Left lung (tissue), 10 donors: ENCODE results near the gene UGT1A9. TPM values are rescaled to one million over a fixed set of nuclear protein-coding genes. Genes with fewer than 3 reads are reported as not detected.

Experiments
- ATAC-seq: fragments of 200-7000 bp; cut with Tn5 transposase; one replicate; pipeline ENCODE4 v1.9.1; 2020; ENCODE audit warnings: moderate library complexity
- DNase-seq, 4 donors: peaks; one replicate each; pipeline ENCODE4 v3.0.0-alpha.2; 2013 to 2020
- H3K27ac ChIP-seq, 2 donors: fragments of 200-600 bp; sonication (generic) in 1 of 2; one replicate each; pipeline versions ENCODE4 v1.5.0 to v1.8.0; 2020 to 2021
- H3K27me3 ChIP-seq, 2 donors: fragments of 200-600 bp; sonication (generic) in 1 of 2; one replicate each; pipeline versions ENCODE4 v1.5.0 to v1.8.0; 2020 to 2021
- H3K36me3 ChIP-seq, 2 donors: fragments of 200-600 bp; sonication (generic) in 1 of 2; one replicate each; pipeline versions ENCODE4 v1.5.0 to v1.8.0; 2020 to 2021
- H3K4me1 ChIP-seq, 2 donors: fragments of 200-600 bp; one replicate each; pipeline ENCODE4 v1.8.0; 2021
- H3K4me3 ChIP-seq, 2 donors: fragments of 200-600 bp; sonication (generic) in 1 of 2; one replicate each; pipeline versions ENCODE4 v1.5.0 to v1.8.0; 2020 to 2021; ENCODE audit warnings: mild to moderate bottlenecking in 1 of 2
- H3K9me3 ChIP-seq, 2 donors: fragments of 200-600 bp; sonication (generic) in 1 of 2; one replicate each; pipeline versions ENCODE4 v1.5.0 to v1.8.0; 2020 to 2021
- intact Hi-C, 2 donors: fragments of 100-400 bp; cut with DNase I; formaldehyde crosslinking; loops; one replicate each; pipeline versions ENCODE4 v1.11.2 to v1.14.2; 2022
- polyA plus RNA-seq, 6 donors: library from polyadenylated mRNA; unstranded; fragments of 120-200 nt; gene quantifications; one replicate each; pipeline ENCODE4 v1.2.1, GENCODE V29; 2013; ENCODE audit not compliant: insufficient read length in 6 of 6
- total RNA-seq, 2 donors: library from RNA; stranded (reverse); fragmentation: NEBNext Ultra II Directional; extraction: Animal tissue kit (Norgen Biotek cat#: 25700); gene quantifications; one replicate each; pipeline ENCODE4 v1.2.1, GENCODE V29; 2021
- TF ChIP-seq, protein P1 (sequence below), 2 donors: fragments of 200-600 bp; sonication (generic) in 1 of 2; IDR thresholded peaks; one replicate each; pipeline versions ENCODE4 v1.5.0 to v1.8.0; 2021; ENCODE audit warnings: antibody characterized with exemption in 2 of 2
- donor health status: DM: no; HTN: yes; CAD: no.
- donor health status: DM: no; HTN: no; CAD: no.

The UGT1A9 gene
- total and polyA plus RNA-seq, 8 donors = not detected

DNA sequence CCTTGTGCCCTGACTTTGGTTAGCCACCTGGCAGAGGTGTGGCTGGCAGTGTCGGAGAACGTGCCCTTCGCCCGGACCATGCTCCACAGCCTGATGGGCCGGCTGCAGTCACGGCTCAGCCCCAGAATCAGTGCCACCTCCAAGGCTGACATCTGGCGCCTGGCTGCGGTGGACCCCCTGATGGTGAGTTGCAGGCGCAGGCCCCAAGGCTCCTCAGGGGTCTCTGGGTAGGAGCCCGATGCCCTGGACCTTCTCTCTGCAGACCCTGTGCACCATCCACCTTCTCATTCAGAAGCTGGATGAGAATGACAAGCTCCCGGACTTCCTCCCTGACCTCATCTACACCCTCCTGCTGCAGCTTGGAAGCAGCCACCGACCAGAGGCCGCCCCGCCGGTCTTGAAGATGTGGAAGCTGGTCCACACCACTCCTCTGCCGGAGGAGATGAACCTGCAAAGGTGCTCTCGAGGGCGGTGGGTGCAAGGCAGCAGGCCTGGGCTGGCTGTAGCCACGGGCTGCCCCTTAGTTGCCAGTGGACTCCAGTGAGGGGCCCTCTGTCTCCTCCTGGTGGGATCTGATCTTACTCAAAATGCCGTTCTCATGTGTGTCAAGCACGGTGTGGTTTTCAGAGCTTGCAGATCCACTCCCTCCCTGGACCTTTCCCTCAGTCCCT lies 150.5 kb downstream of the UGT1A9 start:
- no peak overlapping the region for H3K27ac ChIP-seq
- TF ChIP-seq, protein P1, sequence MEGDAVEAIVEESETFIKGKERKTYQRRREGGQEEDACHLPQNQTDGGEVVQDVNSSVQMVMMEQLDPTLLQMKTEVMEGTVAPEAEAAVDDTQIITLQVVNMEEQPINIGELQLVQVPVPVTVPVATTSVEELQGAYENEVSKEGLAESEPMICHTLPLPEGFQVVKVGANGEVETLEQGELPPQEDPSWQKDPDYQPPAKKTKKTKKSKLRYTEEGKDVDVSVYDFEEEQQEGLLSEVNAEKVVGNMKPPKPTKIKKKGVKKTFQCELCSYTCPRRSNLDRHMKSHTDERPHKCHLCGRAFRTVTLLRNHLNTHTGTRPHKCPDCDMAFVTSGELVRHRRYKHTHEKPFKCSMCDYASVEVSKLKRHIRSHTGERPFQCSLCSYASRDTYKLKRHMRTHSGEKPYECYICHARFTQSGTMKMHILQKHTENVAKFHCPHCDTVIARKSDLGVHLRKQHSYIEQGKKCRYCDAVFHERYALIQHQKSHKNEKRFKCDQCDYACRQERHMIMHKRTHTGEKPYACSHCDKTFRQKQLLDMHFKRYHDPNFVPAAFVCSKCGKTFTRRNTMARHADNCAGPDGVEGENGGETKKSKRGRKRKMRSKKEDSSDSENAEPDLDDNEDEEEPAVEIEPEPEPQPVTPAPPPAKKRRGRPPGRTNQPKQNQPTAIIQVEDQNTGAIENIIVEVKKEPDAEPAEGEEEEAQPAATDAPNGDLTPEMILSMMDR (IDR thresholded peaks at IDR 0.05) = no peak
- ATAC-seq (no peak), DNase-seq (no peak)
- no peaks in the 10 kb centered on the region for H3K4me1 ChIP-seq
- no peaks in the 10 kb centered on the region for H3K36me3 ChIP-seq
- H3K4me3 ChIP-seq = no peak overlapping the region
- H3K9me3 ChIP-seq = no peaks in the 10 kb centered on the region
- no peaks in the 10 kb centered on the region for H3K27me3 ChIP-seq
- intact Hi-C loops = no loop called here

Other genes with a start within 250 kb of the UGT1A9 start
- 10 to 100 TPM; 40.0 to 43.1 TPM for gene USP40, start 105.1 kb upstream of the UGT1A9 start, total RNA-seq
- gene USP40, start 105.1 kb upstream of the UGT1A9 start, polyA plus RNA-seq = 10 to 100 TPM; 41.4 to 60.5 (median 46.8) TPM
- gene UGT1A8, start 54.3 kb upstream of the UGT1A9 start, total RNA-seq = not detected
- gene UGT1A8, start 54.3 kb upstream of the UGT1A9 start, polyA plus RNA-seq = not detected
- gene UGT1A10, start 35.5 kb upstream of the UGT1A9 start, total RNA-seq = not detected
- gene UGT1A10, start 35.5 kb upstream of the UGT1A9 start, polyA plus RNA-seq = not detected
- not detected for gene UGT1A7, start 10.0 kb downstream of the UGT1A9 start, total RNA-seq
- not detected for gene UGT1A7, start 10.0 kb downstream of the UGT1A9 start, polyA plus RNA-seq
- gene UGT1A6, start 21.0 kb downstream of the UGT1A9 start, total RNA-seq = 1 to 10 TPM in 1 of 2 donors, not detected in 1; 1.7 TPM
- under 1 TPM in 4 of 6 donors, not detected in 2; 0.10 to 0.18 (median 0.13) TPM for gene UGT1A6, start 21.0 kb downstream of the UGT1A9 start, polyA plus RNA-seq
- gene UGT1A5, start 41.0 kb downstream of the UGT1A9 start, total RNA-seq = under 1 TPM in 1 of 2 donors, not detected in 1; 0.10 TPM
- gene UGT1A5, start 41.0 kb downstream of the UGT1A9 start, polyA plus RNA-seq = not detected
- not detected for gene UGT1A4, start 46.8 kb downstream of the UGT1A9 start, total RNA-seq
- not detected for gene UGT1A4, start 46.8 kb downstream of the UGT1A9 start, polyA plus RNA-seq
- gene UGT1A3, start 57.1 kb downstream of the UGT1A9 start, total RNA-seq = not detected
- gene UGT1A3, start 57.1 kb downstream of the UGT1A9 start, polyA plus RNA-seq = not detected
- gene UGT1A1, start 88.4 kb downstream of the UGT1A9 start, total RNA-seq = under 1 TPM in 1 of 2 donors, not detected in 1; 0.24 TPM
- under 1 TPM; 0.04 to 0.20 (median 0.13) TPM for gene UGT1A1, start 88.4 kb downstream of the UGT1A9 start, polyA plus RNA-seq
- under 1 TPM in 1 of 2 donors, not detected in 1; 0.32 TPM for gene MROH2A, start 106.4 kb downstream of the UGT1A9 start, total RNA-seq
- under 1 TPM; 0.27 to 0.77 (median 0.66) TPM for gene MROH2A, start 106.4 kb downstream of the UGT1A9 start, polyA plus RNA-seq
- 1 to 10 TPM; 1.8 to 7.1 TPM for gene HJURP, start 182.6 kb downstream of the UGT1A9 start, total RNA-seq
- 10 to 100 TPM; 16.1 to 38.8 (median 23.7) TPM for gene HJURP, start 182.6 kb downstream of the UGT1A9 start, polyA plus RNA-seq
- not detected for gene TRPM8, start 245.5 kb downstream of the UGT1A9 start, total RNA-seq
- under 1 TPM in 5 of 6 donors, not detected in 1; 0.14 to 0.40 (median 0.16) TPM for gene TRPM8, start 245.5 kb downstream of the UGT1A9 start, polyA plus RNA-seq